T47D (cell line): ENCODE data around the gene FMR1.
A peak's percentile ranks its signal among the peaks of the same experiment; 100 is the strongest.

Experiments used
- DNase-seq, 2 experiments: peaks; one replicate each; pipeline versions ENCODE4 v3.0.0 to v3.0.0-alpha.2; 2011 to 2012; ENCODE audit warnings: low read depth in 1 of 2, low spot score in 1 of 2
- JUND ChIP-seq: IDR thresholded peaks from 2 replicates; pipeline ENCODE4 v1.6.1; 2012; ENCODE audit warnings: low read depth
- in situ Hi-C: cut with HindIII; loops from 2 replicates; pipeline ENCODE4 v1.10.0; 2016; ENCODE audit warnings: low sequenced_read_pairs, low pct_unique_long_range_greater_than_20kb

The FMR1 gene

DNA sequence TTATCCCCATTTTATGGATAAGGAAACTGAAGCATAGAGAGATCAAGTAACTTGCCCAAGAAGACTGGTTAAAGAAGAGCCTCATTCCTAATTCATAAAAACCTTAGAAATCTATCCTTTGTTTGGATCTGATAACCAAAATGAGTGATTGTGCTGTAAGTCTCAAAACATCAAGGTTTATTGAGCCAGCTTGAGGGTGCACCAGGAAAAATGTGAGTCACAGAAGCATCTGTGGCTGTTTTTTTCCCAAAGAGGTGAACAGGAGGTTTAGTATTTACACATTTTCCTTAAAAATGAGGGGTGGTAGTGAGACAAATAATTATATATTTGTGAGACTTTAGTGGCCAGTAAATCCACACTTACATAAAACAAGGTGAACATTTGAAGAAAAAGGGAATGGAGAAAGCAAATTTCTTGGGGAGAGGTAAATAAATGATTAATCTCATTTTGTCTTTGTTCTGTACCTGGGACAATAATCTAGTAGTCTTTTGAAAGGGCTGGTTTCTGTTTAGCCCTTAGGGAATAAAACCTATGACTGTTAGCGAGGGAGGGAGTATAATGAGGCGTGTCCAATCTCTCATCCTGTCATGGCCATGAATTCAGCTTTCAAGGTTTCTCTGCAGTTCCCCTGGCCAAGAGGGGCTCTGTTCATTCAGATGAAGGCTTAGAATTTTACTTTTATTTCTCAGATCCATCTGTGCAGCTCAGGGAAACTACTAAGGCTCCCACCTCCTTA is 12.2 kb upstream of the FMR1 start:
- TF ChIP-seq JUND: no peak
- no peak for DNase-seq

GRCh38 chrX:147900349-147900748 is 11.4 kb upstream of the FMR1 start:
- no peak for DNase-seq
- no peak for TF ChIP-seq JUND
- in situ Hi-C loops: no loop called here

More for the DNA sequence above, 12.2 kb upstream of the FMR1 start:
- in situ Hi-C loops: no loop called here

DNA sequence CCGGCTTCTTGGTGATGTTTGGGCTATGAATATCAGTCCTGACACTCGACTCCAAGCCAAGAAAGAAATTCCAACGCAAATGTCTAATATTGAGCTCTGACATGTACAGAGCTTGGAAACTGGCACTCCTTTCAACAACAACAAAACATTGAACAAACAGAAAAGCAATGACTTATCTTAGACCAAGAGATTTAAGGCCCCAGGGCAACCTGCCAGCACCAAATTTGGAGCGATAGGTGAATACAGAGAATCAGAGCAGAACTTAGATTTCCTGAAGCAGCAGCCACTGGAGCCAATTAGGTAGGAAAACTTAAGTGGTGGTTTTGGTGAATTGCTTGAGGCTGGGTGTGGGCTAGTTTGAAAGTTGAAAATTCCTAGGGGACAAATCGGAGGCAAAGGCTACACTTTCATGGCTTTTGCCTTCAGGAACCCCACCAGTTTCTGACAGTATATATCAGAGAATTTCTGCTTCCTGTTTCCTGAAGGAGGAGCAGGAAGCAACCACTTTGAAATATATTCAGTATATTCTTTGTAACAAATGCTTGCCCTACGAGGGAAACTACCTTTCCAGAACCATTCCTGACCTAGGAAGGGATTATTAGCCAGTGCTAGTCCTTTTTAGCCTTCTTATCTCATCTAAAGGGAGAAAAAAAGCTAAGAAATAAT is 10.1 kb upstream of the FMR1 start:
- DNase-seq: no peak
- in situ Hi-C loops: no loop called here

GRCh38 chrX:147902270-147902669 is 9.4 kb upstream of the FMR1 start:
- TF ChIP-seq JUND: no peak
- in situ Hi-C loops: no loop called here
- no peak for DNase-seq

More for the DNA sequence above, 10.1 kb upstream of the FMR1 start:
- TF ChIP-seq JUND: no peak

DNA sequence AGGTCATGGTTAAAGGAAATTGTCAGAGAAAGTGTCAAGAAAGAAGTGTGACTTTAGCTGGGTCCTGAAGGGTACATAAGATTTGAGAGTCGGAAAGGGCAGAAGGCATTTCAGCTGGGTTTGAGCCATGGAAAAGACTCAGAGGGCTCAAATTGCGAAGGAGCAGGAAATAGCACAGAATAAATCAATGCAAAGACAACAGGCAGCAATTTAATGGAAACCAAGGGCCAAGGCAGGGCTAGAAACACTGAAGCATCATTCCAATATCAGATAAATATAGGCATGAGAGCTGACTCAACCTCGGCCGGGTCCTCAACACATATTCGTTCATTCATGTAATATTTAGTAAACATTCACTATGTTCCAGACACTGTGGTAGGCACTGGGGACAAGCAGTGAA is 3.6 kb upstream of the FMR1 start:
- no peak for DNase-seq
- in situ Hi-C loops: no loop called here

DNA sequence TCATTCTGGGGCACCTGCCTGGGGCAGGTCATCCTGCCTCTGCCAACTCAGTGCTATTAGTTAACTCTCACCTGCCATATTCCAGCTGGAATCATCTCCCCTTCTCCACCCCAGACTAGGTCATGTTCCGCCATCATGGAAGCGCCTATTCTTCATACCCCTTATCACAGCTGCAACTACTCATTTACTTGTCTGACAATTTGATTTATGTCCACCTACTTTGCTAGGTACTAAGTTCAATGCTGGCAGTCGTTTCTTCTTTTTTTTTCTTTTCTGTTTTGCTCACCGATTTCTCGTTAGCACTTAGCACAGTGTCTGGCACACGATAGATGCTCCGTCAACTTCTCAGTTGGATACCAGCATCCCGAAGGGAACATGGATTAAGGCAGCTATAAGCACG is 1.1 kb upstream of the FMR1 start:
- no peak for DNase-seq
- in situ Hi-C loops: no loop called here
- no peak for TF ChIP-seq JUND

More for the DNA sequence above, 3.6 kb upstream of the FMR1 start:
- no peak for TF ChIP-seq JUND

DNA sequence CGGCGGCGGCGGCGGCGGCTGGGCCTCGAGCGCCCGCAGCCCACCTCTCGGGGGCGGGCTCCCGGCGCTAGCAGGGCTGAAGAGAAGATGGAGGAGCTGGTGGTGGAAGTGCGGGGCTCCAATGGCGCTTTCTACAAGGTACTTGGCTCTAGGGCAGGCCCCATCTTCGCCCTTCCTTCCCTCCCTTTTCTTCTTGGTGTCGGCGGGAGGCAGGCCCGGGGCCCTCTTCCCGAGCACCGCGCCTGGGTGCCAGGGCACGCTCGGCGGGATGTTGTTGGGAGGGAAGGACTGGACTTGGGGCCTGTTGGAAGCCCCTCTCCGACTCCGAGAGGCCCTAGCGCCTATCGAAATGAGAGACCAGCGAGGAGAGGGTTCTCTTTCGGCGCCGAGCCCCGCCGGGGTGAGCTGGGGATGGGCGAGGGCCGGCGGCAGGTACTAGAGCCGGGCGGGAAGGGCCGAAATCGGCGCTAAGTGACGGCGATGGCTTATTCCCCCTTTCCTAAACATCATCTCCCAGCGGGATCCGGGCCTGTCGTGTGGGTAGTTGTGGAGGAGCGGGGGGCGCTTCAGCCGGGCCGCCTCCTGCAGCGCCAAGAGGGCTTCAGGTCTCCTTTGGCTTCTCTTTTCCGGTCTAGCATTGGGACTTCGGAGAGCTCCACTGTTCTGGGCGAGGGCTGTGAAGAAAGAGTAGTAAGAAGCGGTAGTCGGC is 528 bp downstream of the FMR1 start:
- in situ Hi-C loops: no loop called here
- TF ChIP-seq JUND: no peak
- peak; percentile 25 to 35 for DNase-seq

DNA sequence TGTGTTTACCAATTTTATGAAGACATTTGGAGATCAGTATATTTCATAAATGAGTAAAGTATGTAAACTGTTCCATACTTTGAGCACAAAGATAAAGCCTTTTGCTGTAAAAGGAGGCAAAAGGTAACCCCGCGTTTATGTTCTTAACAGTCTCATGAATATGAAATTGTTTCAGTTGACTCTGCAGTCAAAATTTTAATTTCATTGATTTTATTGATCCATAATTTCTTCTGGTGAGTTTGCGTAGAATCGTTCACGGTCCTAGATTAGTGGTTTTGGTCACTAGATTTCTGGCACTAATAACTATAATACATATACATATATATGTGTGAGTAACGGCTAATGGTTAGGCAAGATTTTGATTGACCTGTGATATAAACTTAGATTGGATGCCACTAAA is 1.9 kb downstream of the FMR1 start:
- DNase-seq: no peak
- in situ Hi-C loops: no loop called here
- no peak for TF ChIP-seq JUND

DNA sequence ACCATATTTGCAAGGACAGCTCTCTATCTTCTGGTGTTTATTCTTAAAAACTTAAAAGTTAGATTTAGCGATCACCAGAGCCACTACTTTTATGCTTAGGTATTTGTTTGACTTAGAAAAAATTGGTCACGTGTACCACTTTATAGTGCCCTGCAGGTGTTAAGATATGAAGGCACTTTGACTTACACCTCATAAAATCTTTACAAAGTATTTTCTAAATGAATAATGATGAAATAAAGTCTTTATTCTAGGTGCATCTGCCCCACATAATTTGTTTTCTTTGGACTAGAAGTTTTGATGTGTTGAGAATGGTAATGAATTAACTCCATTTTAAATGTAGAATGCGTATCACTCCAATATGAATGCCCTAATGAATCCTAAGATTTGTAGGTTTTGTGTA is 2.9 kb downstream of the FMR1 start:
- in situ Hi-C loops: no loop called here
- no peak for DNase-seq
- no peak for TF ChIP-seq JUND

DNA sequence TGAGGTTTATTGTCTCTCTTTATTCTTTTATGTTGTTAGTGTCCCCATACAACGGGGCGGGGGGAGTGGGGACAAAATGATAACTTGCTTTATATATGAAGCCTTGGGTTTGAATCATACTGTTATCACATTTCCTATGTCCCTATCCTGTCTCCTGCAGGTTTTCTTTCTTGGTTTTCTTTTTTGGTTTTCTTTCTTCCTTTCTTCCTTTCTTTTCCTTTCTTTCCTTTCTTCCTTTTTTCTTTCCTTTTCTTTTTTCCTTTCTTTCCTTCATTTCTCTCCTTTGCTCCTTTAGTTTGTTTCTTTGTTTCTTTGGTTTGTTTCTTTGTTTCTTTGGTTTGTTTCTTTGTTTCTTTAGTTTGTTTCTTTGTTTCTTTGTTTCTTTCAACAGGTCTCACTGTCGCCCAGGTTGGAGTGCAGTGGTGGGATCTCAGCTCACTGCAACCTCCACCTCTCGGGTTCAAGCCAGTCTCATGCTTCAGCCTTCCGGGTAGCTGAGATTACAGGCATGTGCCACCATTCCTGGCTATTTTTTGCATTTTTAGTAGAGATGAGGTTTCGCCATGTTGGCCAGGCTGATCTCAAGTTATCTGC is 4.8 kb downstream of the FMR1 start:
- in situ Hi-C loops: no loop called here
- no peak for TF ChIP-seq JUND
- DNase-seq: no peak

DNA sequence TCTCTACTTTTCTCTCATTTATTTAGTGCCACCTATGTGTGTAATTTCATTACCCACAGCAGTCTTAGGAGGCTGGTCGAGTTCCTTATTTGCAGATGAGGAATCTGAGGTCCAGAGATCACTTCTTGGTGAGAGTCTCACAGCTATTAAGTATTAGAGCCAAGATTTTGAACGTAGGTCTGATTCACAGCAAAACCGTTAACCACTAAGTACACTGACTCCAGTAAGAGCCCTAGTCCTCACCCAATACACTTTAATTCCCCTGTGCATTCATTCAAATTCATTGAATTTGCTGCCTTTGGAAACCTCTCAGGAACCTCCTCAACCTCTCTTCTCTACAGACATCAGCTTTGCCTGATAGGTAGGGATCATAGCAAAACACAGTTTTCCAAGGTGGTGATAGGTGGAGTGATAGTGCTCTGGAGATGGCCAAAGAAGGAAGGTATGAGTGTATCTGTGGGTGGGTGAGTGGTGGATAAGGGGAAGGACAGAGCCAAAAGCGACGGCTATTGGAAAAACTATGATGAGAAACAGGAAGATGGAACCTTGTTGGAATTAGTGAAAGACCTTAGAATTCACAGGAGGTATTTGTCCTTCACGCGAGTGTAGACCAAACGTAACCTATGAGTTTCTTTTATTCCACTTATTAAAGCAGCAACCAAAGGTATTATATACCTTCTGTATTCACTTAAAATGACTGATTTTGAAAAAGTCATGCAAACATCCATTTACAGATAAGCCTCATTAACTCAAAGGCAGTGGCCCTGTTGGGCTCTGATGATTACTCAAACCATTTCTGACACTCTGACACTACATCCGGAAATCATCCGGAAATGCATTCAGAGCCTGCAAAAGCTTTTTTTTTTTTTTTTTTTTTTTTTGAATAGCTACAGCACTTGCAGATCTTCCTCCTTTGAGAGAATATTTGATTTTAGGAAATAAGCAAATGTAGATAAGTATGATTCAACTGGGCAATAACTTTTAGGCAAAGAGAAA is 6.3 kb downstream of the FMR1 start:
- no peak for DNase-seq
- no peak for TF ChIP-seq JUND
- in situ Hi-C loops: no loop called here

GRCh38 chrX:147920161-147920666 is 8.5 kb downstream of the FMR1 start:
- in situ Hi-C loops: no loop called here
- TF ChIP-seq JUND: no peak
- DNase-seq: no peak
